IMR-90 (cell line): Measurements from ENCODE around the gene ATP2A3. TPM values are rescaled to one million over a fixed set of nuclear protein-coding genes. Genes with fewer than 3 reads are reported as not detected.

Experiments used
- ATAC-seq: fragments of 200-7000 bp; cut with Tn5 transposase; 2 replicates; pipeline ENCODE4 v1.9.1; 2020; ENCODE audit warnings: low read depth, mild to moderate bottlenecking, moderate library complexity
- BruUV-seq: library from RNA; stranded (reverse); fragments of 400-500 nt; replicated peaks from 2 replicates; lab custom pipeline; 2021; lab: Mats Ljungman, UMichigan
- CTCF ChIA-PET: fragments of 300-600 bp; formaldehyde crosslinking; extraction: SDS; loops from one replicate; lab custom pipeline; 2021; ENCODE audit warnings: antibody characterized with exemption; lab: Yijun Ruan, JAX
- POLR2A ChIA-PET: fragments of 300-600 bp; sonication (Branson Sonifier 250); formaldehyde crosslinking; loops from one replicate; lab custom pipeline; 2022; ENCODE audit warnings: antibody characterized with exemption; ENCODE audit not compliant: unreplicated experiment; lab: Charles Lee
- DNase-seq: peaks from one replicate; pipeline ENCODE4 v3.0.0; 2013
- H2AFZ ChIP-seq: replicated peaks from 2 replicates; pipeline ENCODE3; 2013; ENCODE audit warnings: low read length, mild to moderate bottlenecking; ENCODE audit not compliant: poor library complexity
- H2AK5ac ChIP-seq: 2 replicates; pipeline ENCODE4 v1.6.1; 2013; ENCODE audit warnings: low read depth, low read length, inconsistent platforms
- H2AK9ac ChIP-seq: replicated peaks from 2 replicates; pipeline ENCODE3; 2013; ENCODE audit warnings: mild to moderate bottlenecking, low read depth, low read length, moderate library complexity; ENCODE audit not compliant: poor library complexity
- H2BK120ac ChIP-seq: 2 replicates; pipeline ENCODE4 v1.6.1; 2013; ENCODE audit warnings: low read depth, low read length, inconsistent platforms
- H2BK15ac ChIP-seq: 3 replicates; pipeline ENCODE4 v1.6.1; 2013; ENCODE audit warnings: low read depth, low read length, inconsistent platforms
- H2BK20ac ChIP-seq: 2 replicates; pipeline ENCODE4 v1.6.1; 2013; ENCODE audit warnings: low read depth, mild to moderate bottlenecking, inconsistent platforms, low read length, moderate library complexity
- H2BK5ac ChIP-seq: 2 replicates; pipeline ENCODE4 v1.6.1; 2013; ENCODE audit warnings: mild to moderate bottlenecking, low read depth, low read length, inconsistent platforms; ENCODE audit not compliant: poor library complexity, severe bottlenecking
- H3K14ac ChIP-seq: replicated peaks from 2 replicates; pipeline ENCODE4 v1.6.1; 2013; ENCODE audit warnings: low read depth, low read length, inconsistent platforms
- H3K18ac ChIP-seq: 2 replicates; pipeline ENCODE4 v1.6.1; 2013; ENCODE audit warnings: low read depth, low read length, control low read depth
- H3K23ac ChIP-seq: 2 replicates; pipeline ENCODE4 v1.6.1; 2013; ENCODE audit warnings: low read depth, low read length, inconsistent platforms
- H3K27ac ChIP-seq: 2 replicates; pipeline ENCODE4 v1.5.1; 2013; ENCODE audit warnings: mild to moderate bottlenecking, control low read depth, low read length; ENCODE audit not compliant: insufficient read depth
- H3K27me3 ChIP-seq: 2 replicates; pipeline ENCODE4 v1.6.1; 2013; ENCODE audit warnings: low read length; ENCODE audit not compliant: control insufficient read depth, insufficient read depth
- H3K36me3 ChIP-seq: 2 replicates; pipeline ENCODE4 v1.6.1; 2013; ENCODE audit warnings: low read length, mixed read lengths; ENCODE audit not compliant: control insufficient read depth, insufficient read depth
- H3K4ac ChIP-seq: 2 replicates; pipeline ENCODE4 v1.6.1; 2013; ENCODE audit warnings: low read depth, low read length, inconsistent platforms
- H3K4me1 ChIP-seq: 2 replicates; pipeline ENCODE4 v1.6.1; 2013; ENCODE audit warnings: low read length, mixed read lengths; ENCODE audit not compliant: control insufficient read depth, insufficient read depth
- H3K4me2 ChIP-seq: 2 replicates; pipeline ENCODE4 v1.6.1; 2013; ENCODE audit warnings: low read depth, mild to moderate bottlenecking, control low read depth, low read length, moderate library complexity
- H3K4me3 ChIP-seq: 2 replicates; pipeline ENCODE4 v1.5.1; 2013; ENCODE audit warnings: low read depth, mild to moderate bottlenecking, control low read depth, low read length, moderate library complexity; ENCODE audit not compliant: insufficient read depth
- H3K56ac ChIP-seq: 2 replicates; pipeline ENCODE4 v1.6.1; 2013; ENCODE audit warnings: low read length, inconsistent platforms; ENCODE audit not compliant: insufficient read depth; ENCODE audit errors: extremely low read depth
- H3K79me1 ChIP-seq, 2 experiments: 2 replicates each; pipeline ENCODE4 v1.6.1; 2013; ENCODE audit warnings: low read length in 2 of 2, inconsistent platforms in 1 of 2, low read depth in 1 of 2
- H3K9ac ChIP-seq: 2 replicates; pipeline ENCODE4 v1.6.1; 2013; ENCODE audit warnings: low read depth, low read length, control low read depth
- H3K9me1 ChIP-seq: 2 replicates; pipeline ENCODE4 v1.6.1; 2013; ENCODE audit warnings: low read length, inconsistent platforms; ENCODE audit not compliant: insufficient read depth
- H3K9me3 ChIP-seq: 2 replicates; pipeline ENCODE4 v1.6.1; 2013; ENCODE audit warnings: low read length; ENCODE audit not compliant: control insufficient read depth, insufficient read depth
- H4K20me1 ChIP-seq: 2 replicates; pipeline ENCODE4 v1.6.1; 2013; ENCODE audit warnings: low read length, inconsistent platforms; ENCODE audit not compliant: insufficient read depth
- H4K5ac ChIP-seq: 2 replicates; pipeline ENCODE4 v1.6.1; 2013; ENCODE audit warnings: mild to moderate bottlenecking, low read depth, low read length, control low read depth
- H4K8ac ChIP-seq, 2 experiments: 2 replicates each; pipeline ENCODE4 v1.6.1; 2013; ENCODE audit warnings: low read depth in 2 of 2, low read length in 2 of 2, control low read depth in 1 of 2, inconsistent platforms in 1 of 2
- H4K91ac ChIP-seq: 2 replicates; pipeline ENCODE4 v1.6.1; 2013; ENCODE audit warnings: low read depth, low read length, inconsistent platforms; ENCODE audit not compliant: insufficient read depth
- CHD1 ChIP-seq: IDR thresholded peaks from 2 replicates; pipeline ENCODE4 v1.6.1; 2012; ENCODE audit warnings: low read depth, low read length, improper control_type of control experiment
- MXI1 ChIP-seq: IDR thresholded peaks from 2 replicates; pipeline ENCODE4 v1.6.1; 2012; ENCODE audit warnings: low read depth, mild to moderate bottlenecking, low read length, moderate library complexity, borderline replicate concordance
- NFE2L2 ChIP-seq: fragments of 150-350 bp; IDR thresholded peaks from 2 replicates; pipeline ENCODE4 v1.6.1; 2016; ENCODE audit warnings: low read depth, mild to moderate bottlenecking, low read length
- POLR2A ChIP-seq: IDR thresholded peaks from 2 replicates; pipeline ENCODE4 v1.6.1; 2012; ENCODE audit warnings: mild to moderate bottlenecking, low read depth, low read length
- RAD21 ChIP-seq: IDR thresholded peaks from 2 replicates; pipeline ENCODE4 v1.6.1; 2012; ENCODE audit warnings: low read length, improper control_type of control experiment
- RFX5 ChIP-seq: IDR thresholded peaks from 2 replicates; pipeline ENCODE4 v1.8.0; 2012; ENCODE audit warnings: low read depth, mild to moderate bottlenecking, low read length, moderate library complexity
- USF2 ChIP-seq: fragments of 150-350 bp; IDR thresholded peaks from 2 replicates; pipeline ENCODE4 v1.6.1; 2017; ENCODE audit warnings: mild to moderate bottlenecking, antibody characterized with exemption, low read length, low read depth
- WGBS, 2 experiments: methylation state at CpG; one replicate each; pipeline versions ENCODE4 v1.1.5 to v1.1.7; 2013; ENCODE audit warnings: missing lambda C conversion rate in 2 of 2; ENCODE audit not compliant: insufficient read length in 1 of 2; ENCODE audit errors: extremely low coverage in 2 of 2; 5-methylcytosine and 5-hydroxymethylcytosine counted together
- dilution Hi-C: fragments of 300-500 bp; cut with HindIII; formaldehyde crosslinking; loops from one replicate; pipeline ENCODE4 v1.14.3; 2018; ENCODE audit warnings: low sequenced_read_pairs; ENCODE audit not compliant: unreplicated experiment
- in situ Hi-C: fragments of 300-500 bp; cut with MboI; formaldehyde crosslinking; loops from 3 replicates; pipeline ENCODE4 v1.14.3; 2019; ENCODE audit warnings: low sequenced_read_pairs, inconsistent platforms, mixed read lengths
- intact Hi-C: fragments of 100-400 bp; cut with micrococcal nuclease; formaldehyde crosslinking; loops from 2 replicates; pipeline ENCODE4 v1.10.0; 2022
- polyA plus RNA-seq, 3 experiments: library from polyadenylated mRNA; depleted of rRNA; stranded (reverse); fragments of >200 nt; gene quantifications; 2 replicates each; pipeline ENCODE4 v1.2.3, GENCODE V29; 2012; ENCODE audit warnings: low replicate concordance in 1 of 3
- total RNA-seq: library from RNA; depleted of rRNA; stranded (reverse); fragments of >200 nt; gene quantifications from 2 replicates; pipeline ENCODE4 v1.2.3, GENCODE V29; 2012

The ATP2A3 gene
- total and polyA plus RNA-seq, 2 of the 4 experiments (the other 2 are of a cell fraction), result 0.18 to 0.63 TPM

DNA sequence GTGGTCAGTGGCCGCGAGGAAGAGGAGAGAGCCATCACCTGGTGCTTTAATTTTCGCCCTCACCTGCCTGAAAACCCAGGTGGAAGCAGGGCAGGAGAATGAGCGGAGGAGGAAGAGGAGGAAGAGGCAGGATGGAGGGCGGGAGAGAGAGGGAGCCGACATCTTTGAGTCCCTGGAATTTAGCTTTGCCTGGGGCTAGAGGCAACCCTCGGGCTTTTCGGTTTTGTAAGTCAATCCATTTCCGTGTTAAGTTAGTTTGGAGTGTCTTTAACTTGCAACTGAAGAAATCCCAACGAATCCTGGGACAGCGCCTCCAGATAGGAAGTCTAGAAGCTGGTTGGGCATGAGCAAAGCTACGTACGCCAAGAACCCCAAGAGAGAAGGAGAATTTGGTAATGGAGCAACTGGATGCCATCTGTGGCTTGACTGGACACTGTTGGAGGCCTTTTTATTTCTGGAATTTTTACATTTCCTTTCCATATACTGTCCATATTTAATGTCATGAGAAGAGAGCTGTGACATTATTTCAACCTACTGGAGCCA is 36.9 kb upstream of the ATP2A3 start:
- Histone ChIP-seq H3K18ac (no peak overlapping the region), H3K4ac (no peak overlapping the region), H2AFZ (no peak overlapping the region), H2BK15ac (no peak overlapping the region), H4K91ac (no peak overlapping the region), H3K79me1 (no peaks in the 10 kb centered on the region), H3K14ac (no peak overlapping the region), H3K56ac (no peak overlapping the region), H3K9me1 (peaks cover 3% of the 10 kb centered on the region; the same call in 1 of the 2 replicates), H4K5ac (no peak overlapping the region), H2BK120ac (no peak overlapping the region), H3K23ac (no peak overlapping the region), H2AK5ac (no peak overlapping the region), H3K36me3 (peaks cover 10% of the 10 kb centered on the region), H2BK5ac (no peak overlapping the region), H3K27ac (no peak overlapping the region), H4K8ac (no peak overlapping the region; a peak in 1 of 4 replicates), H3K4me3 (no peak overlapping the region), H2AK9ac (no peak overlapping the region), H3K9ac (no peak overlapping the region), H3K4me1 (peaks cover 3% of the 10 kb centered on the region), H3K27me3 (no peaks in the 10 kb centered on the region), H4K20me1 (no peaks in the 10 kb centered on the region), H3K4me2 (no peak overlapping the region), H2BK20ac (no peak overlapping the region), H3K9me3 (no peaks in the 10 kb centered on the region)
- in situ Hi-C loops, result loop anchor here (25.0 kb wide), 1 partner anchor 264 kb away; no protein-coding TSS in a partner anchor
- CTCF ChIA-PET, result interaction anchor here (1.1 kb wide), 1 partner anchor 66 kb away, joined by 3 read pairs; no protein-coding TSS in a partner anchor
- intact Hi-C loops, result loop anchor here (5.0 kb wide), 1 partner anchor 264 kb away; no protein-coding TSS in a partner anchor
- ATAC-seq (no peak), DNase-seq (no peak)
- dilution Hi-C loops, result no loop called here
- no peak for TF ChIP-seq MXI1
- no peak for TF ChIP-seq RAD21
- no peak for TF ChIP-seq POLR2A
- no peak for TF ChIP-seq CHD1
- no peak for TF ChIP-seq RFX5
- TF ChIP-seq USF2, result no peak
- no peak for TF ChIP-seq NFE2L2
- POLR2A ChIA-PET, result no interaction called here
- WGBS, 2 experiments, result 85% methylated on average over 11 of the region's 13 CpGs; no CpG with 5 or more reads in 1 of the 2 experiments
- BruUV-seq, result no TSS peak
